Mesothelial cell of epicardium (in vitro differentiated cells): ENCODE results near the gene NAALADL2. TPM values are rescaled to one million over a fixed set of nuclear protein-coding genes. Genes with fewer than 3 reads are reported as not detected.

Experiments
- DNase-seq, 2 experiments: peaks; one replicate each; pipeline ENCODE4 v3.0.0; 2021; ENCODE audit warnings: low spot score in 2 of 2; ENCODE audit not compliant: unreplicated experiment in 2 of 2
- H3K27ac Mint-ChIP-seq: 2 replicates; pipeline ENCODE4 v1.8.0; 2021; ENCODE audit warnings: mixed read lengths
- H3K27me3 Mint-ChIP-seq: 2 replicates; pipeline ENCODE4 v1.8.0; 2021; ENCODE audit warnings: low read depth, mixed read lengths
- H3K36me3 Mint-ChIP-seq: 2 replicates; pipeline ENCODE4 v1.8.0; 2021; ENCODE audit warnings: mixed read lengths
- H3K4me1 Mint-ChIP-seq: 2 replicates; pipeline ENCODE4 v1.8.0; 2021; ENCODE audit warnings: mixed read lengths
- H3K4me3 Mint-ChIP-seq: 2 replicates; pipeline ENCODE4 v1.8.0; 2021; ENCODE audit warnings: mild to moderate bottlenecking, moderate library complexity, mixed read lengths
- H3K9me3 Mint-ChIP-seq: 2 replicates; pipeline ENCODE4 v1.8.0; 2021; ENCODE audit warnings: mixed read lengths
- total RNA-seq: library from RNA; stranded (reverse); gene quantifications from 3 replicates; pipeline ENCODE4 v1.2.1, GENCODE V29; 2021
- TF ChIP-seq, protein P1 (sequence below): fragments of 200-600 bp; sonication (generic); IDR thresholded peaks from one replicate; pipeline ENCODE4 v1.5.0; 2021; ENCODE audit warnings: antibody characterized with exemption; ENCODE audit not compliant: unreplicated experiment

NAALADL2 gene
- total RNA-seq, 1 donor from 2014 or later = 27.9 TPM

DNA sequence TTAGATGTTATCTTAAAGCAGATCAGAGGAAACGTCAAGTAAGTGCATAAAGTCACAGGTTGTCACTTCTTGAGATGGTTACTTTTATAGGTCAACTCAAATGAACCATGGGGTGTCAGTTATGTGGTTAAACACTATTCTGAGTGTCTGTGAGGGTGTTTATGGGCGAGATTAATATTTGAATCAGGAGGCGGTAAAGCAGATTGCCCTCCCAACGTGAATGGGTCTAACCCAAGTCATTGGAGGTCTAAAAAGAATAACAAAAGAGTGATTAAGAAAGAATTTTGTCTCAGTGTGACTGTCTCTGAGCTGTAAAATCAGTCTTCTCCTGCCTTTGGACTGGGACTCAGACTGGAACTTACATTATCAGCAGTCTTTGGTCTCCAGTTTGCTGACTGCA, 977.5 kb downstream of the NAALADL2 start:
- peaks cover 8% of the 10 kb centered on the region for H3K4me1 Mint-ChIP-seq
- TF ChIP-seq, protein P1, sequence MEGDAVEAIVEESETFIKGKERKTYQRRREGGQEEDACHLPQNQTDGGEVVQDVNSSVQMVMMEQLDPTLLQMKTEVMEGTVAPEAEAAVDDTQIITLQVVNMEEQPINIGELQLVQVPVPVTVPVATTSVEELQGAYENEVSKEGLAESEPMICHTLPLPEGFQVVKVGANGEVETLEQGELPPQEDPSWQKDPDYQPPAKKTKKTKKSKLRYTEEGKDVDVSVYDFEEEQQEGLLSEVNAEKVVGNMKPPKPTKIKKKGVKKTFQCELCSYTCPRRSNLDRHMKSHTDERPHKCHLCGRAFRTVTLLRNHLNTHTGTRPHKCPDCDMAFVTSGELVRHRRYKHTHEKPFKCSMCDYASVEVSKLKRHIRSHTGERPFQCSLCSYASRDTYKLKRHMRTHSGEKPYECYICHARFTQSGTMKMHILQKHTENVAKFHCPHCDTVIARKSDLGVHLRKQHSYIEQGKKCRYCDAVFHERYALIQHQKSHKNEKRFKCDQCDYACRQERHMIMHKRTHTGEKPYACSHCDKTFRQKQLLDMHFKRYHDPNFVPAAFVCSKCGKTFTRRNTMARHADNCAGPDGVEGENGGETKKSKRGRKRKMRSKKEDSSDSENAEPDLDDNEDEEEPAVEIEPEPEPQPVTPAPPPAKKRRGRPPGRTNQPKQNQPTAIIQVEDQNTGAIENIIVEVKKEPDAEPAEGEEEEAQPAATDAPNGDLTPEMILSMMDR = no peak
- no peak for DNase-seq
- no peaks in the 10 kb centered on the region for H3K36me3 Mint-ChIP-seq
- H3K9me3 Mint-ChIP-seq = no peaks in the 10 kb centered on the region
- H3K4me3 Mint-ChIP-seq = no peak overlapping the region
- no peaks in the 10 kb centered on the region for H3K27me3 Mint-ChIP-seq
- H3K27ac Mint-ChIP-seq = no peak overlapping the region

DNA sequence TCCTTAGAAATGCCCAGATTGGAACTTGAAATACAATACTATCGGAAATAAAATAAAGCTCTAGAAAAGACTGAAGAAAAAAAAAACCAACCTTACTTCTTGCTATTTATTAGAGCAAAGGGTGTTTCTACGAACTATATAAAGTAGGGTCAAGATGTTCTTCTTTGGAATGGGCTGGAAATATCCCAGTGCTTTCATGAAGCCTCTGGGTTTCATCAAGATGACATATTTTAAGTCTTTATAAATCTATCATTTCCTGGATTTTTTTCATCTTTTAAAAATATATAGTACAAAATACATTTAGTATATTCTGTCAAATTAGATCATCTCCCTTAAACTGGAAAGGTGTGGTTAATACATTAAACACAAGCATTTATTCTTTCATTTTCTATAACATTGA, 978.8 kb downstream of the NAALADL2 start:
- Mint-ChIP-seq H3K4me1 (peaks cover 8% of the 10 kb centered on the region), H3K27ac (no peak overlapping the region), H3K4me3 (no peak overlapping the region), H3K9me3 (peaks cover 2% of the 10 kb centered on the region), H3K36me3 (no peaks in the 10 kb centered on the region), H3K27me3 (no peaks in the 10 kb centered on the region)
- TF ChIP-seq, protein P1 = no peak
- no peak for DNase-seq

DNA sequence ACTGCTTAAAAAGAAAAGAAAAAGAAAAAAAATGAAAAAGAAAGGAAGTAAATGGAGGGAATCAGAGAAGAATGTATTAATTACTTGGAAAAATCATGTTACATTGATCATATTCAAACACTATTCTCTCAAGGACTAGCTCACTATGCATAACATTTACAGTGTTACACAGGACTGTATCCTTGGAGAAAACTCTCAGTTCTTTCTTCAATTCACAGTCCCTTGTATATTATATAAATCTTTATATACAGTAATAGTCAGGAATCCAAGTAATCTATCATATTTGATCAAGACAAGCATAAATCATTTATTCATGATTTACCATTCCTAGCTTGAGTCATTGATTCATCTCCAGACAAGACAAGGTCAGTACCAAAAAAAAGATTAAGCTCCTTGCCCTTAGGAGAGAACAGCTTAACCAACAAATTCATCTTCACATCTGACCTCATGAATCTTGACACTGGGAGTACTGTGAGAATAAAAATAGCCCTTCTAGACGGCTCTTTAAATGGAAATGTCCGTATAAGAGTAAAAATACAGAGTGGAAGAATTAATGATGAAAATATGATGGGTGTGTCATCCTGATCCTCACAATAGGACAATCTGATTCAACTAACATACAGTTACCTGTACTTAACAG, 980.4 kb downstream of the NAALADL2 start:
- H3K27ac Mint-ChIP-seq = peak overlapping the region; percentile 3
- H3K4me1 Mint-ChIP-seq = peaks cover 8% of the 10 kb centered on the region
- DNase-seq = no peak
- H3K4me3 Mint-ChIP-seq = no peak overlapping the region
- H3K27me3 Mint-ChIP-seq = no peaks in the 10 kb centered on the region
- TF ChIP-seq, protein P1 = no peak
- H3K9me3 Mint-ChIP-seq = peaks cover 4% of the 10 kb centered on the region
- H3K36me3 Mint-ChIP-seq = no peaks in the 10 kb centered on the region

DNA sequence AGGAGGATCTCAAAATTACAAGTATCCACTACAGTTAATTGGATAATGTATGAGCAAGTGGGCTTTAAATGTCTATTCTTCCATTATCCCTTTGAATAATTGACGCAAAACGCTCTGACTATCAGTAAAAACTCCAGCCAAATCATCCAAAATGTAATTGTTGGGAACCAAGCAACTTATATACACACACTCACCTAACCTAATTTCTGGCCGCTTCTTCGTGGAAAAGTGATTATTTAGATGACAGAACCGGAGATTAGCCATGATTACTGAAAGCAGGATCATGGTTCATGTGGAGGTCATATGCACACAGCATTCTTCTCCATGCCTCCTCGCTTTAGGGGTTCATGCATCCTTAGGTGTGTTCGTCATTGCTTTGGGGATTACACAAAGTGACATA, 992.4 kb downstream of the NAALADL2 start:
- Mint-ChIP-seq H3K9me3 (peaks cover 5% of the 10 kb centered on the region), H3K36me3 (no peaks in the 10 kb centered on the region), H3K4me3 (no peak overlapping the region), H3K27ac (peak overlapping the region; percentile 66), H3K27me3 (no peaks in the 10 kb centered on the region), H3K4me1 (peaks cover 18% of the 10 kb centered on the region)
- no peak for DNase-seq
- TF ChIP-seq, protein P1 = no peak

DNA sequence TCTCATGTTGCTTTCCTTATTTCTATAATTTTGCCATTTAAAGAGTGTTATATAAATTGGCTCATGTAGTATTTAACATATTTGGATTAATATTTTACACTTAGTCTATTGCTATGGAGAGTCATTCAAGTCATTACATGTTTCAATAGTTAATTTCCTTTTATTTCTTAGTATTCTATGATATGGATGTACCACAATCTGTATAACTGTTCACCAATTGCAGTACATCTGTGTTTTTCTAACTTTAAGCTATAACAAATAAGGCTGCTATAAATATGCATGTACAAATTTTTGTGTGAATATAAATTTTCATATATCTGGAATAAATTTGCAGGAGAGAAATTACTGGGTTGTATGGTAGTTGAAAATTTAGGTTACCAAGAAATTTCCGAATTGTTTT, 993.4 kb downstream of the NAALADL2 start:
- no peak overlapping the region for H3K27ac Mint-ChIP-seq
- H3K4me3 Mint-ChIP-seq = no peak overlapping the region
- peaks cover 12% of the 10 kb centered on the region for H3K9me3 Mint-ChIP-seq
- no peaks in the 10 kb centered on the region for H3K27me3 Mint-ChIP-seq
- peaks cover 18% of the 10 kb centered on the region for H3K4me1 Mint-ChIP-seq
- TF ChIP-seq, protein P1 = no peak
- H3K36me3 Mint-ChIP-seq = no peaks in the 10 kb centered on the region
- DNase-seq = no peak
